Measurements from ENCODE around the gene PCID2. TPM values are rescaled to one million over a fixed set of nuclear protein-coding genes. Genes with fewer than 3 reads are reported as not detected.

Gene PCID2
- polyA plus RNA-seq, 1 of the 3 experiments (the other 2 are of a cell fraction): 69.8 TPM

- TF ChIP-seq REST (IDR thresholded peaks at IDR 0.05; ENCODE audit: low read depth, low read length) (peak; percentile 59; the same call in 1 of the 2 replicates), SIN3A (IDR thresholded peaks at IDR 0.05; ENCODE audit: borderline replicate concordance, low read depth, low read length) (peak; percentile 85), RCOR1 (IDR thresholded peaks at IDR 0.05; ENCODE audit: low read length) (no peak), MEF2A (IDR thresholded peaks at IDR 0.05; ENCODE audit: borderline replicate concordance, low read depth) (no peak), FOXJ3 (CRISPR knock-in tag; IDR thresholded peaks at IDR 0.05) (no peak), YY1 (IDR thresholded peaks at IDR 0.05; ENCODE audit: low read depth) (no peak), PBX3 (IDR thresholded peaks at IDR 0.05) (peak; percentile 97), JUND (IDR thresholded peaks at IDR 0.05) (peak; percentile 99), USF2 (IDR thresholded peaks at IDR 0.05; ENCODE audit: borderline replicate concordance, low read depth, low read length) (no peak), EP300 (IDR thresholded peaks at IDR 0.05; ENCODE audit: borderline replicate concordance in 1 of 2, low read depth in 1 of 2, low read length in 1 of 2) (peak in 1 of 2 experiments; percentile 92; a peak in 2 of 4 replicates), RAD21 (IDR thresholded peaks at IDR 0.05; ENCODE audit: low read length) (no peak), EZH2phosphoT487 (IDR thresholded peaks at IDR 0.05; ENCODE audit: borderline replicate concordance, low read depth) (no peak), TAF1 (IDR thresholded peaks at IDR 0.05; ENCODE audit: borderline replicate concordance, low read depth, low read length) (peak; percentile 39; the same call in 1 of the 2 replicates), ZBTB33 (IDR thresholded peaks at IDR 0.05; ENCODE audit: borderline replicate concordance, low read depth) (peak; percentile 64; the same call in 1 of the 2 replicates), USF1 (IDR thresholded peaks at IDR 0.05; ENCODE audit: borderline replicate concordance, low read depth) (peak; percentile 72; the same call in 1 of the 2 replicates), SMC3 (IDR thresholded peaks at IDR 0.05; ENCODE audit: low read depth, low read length) (no peak), CHD2 (IDR thresholded peaks at IDR 0.05; ENCODE audit: low read length, partially characterized antibody) (no peak)
Observed at GRCh38 chr13:113187263-113187669, 21.2 kb downstream of the PCID2 start (continued).

Data from SK-N-SH (cell line).